ENCODE results near the gene RNF167.

DNA sequence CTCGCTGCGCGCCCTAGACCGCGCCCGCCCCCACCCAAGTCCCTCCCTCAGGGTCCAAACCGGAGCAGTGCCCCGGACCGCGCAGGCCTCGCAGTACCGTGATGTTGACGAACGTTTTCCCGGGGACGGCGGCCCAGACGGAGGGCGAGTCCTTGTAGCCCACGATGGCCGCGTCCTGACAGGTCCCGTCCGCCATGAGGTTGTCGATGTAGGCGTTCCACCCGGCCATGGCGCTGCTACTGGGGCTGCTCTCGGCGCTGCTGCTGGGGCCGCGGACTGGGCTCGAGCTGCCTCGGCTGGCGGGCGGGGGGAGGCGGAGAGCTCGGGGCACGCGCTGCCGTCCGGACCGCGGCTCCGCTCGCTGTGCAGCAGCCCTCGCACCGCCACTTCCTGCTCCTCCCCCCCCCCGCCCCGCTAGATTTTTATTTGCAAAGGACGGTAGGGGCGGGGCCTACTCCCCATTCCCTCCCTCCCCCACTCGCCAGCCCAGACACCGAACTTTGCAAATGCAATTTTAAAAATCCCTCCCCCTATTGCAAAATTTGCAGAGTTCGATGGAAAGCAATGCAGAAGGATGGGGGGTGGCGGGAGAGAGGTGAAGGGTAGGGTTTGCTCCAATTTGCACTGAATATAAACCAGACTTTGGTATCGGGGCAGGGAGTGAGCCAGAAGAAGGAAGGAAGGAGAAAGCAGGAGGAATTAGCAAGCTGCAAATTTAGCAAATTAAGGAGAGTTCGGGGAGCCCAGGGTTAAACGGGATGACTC, 8.3 kb downstream of the RNF167 start, which contains the start of gene PFN1:
- TF ChIP-seq CTCF (IDR thresholded peaks at IDR 0.05) (no peak), POLR2A (IDR thresholded peaks at IDR 0.05) (peak in 1 of 4 donors; percentile 79), POLR2AphosphoS5 (IDR thresholded peaks at IDR 0.05) (peak in 2 of 3 donors; percentile 86 to 90), EP300 (IDR thresholded peaks at IDR 0.05) (no peak)
